ENCODE data around the gene GMDS.

The GMDS gene

GRCh38 chr6:2020909-2021308 lies 224.5 kb downstream of the GMDS start:
- peak overlapping the region; percentile 72 for H3K27ac ChIP-seq
- peak; percentile 36 for DNase-seq (ENCODE audit: low read depth, low spot score)

GRCh38 chr6:2019051-2019450 lies 226.4 kb downstream of the GMDS start:
- DNase-seq (ENCODE audit: low read depth, low spot score), result no peak
- no peak overlapping the region for H3K27ac ChIP-seq

- H3K27ac ChIP-seq, result no peak overlapping the region
- DNase-seq (ENCODE audit: low read depth, low spot score), result no peak
These were observed 229.4 kb downstream of the GMDS start for GRCh38 chr6:2016040-2016439.

GRCh38 chr6:2008383-2008976 lies 236.9 kb downstream of the GMDS start:
- H3K27ac ChIP-seq, result peak overlapping the region; percentile 48
- DNase-seq (ENCODE audit: low read depth, low spot score), result no peak

GRCh38 chr6:2007165-2007564 lies 238.2 kb downstream of the GMDS start:
- DNase-seq (ENCODE audit: low read depth, low spot score), result no peak
- no peak overlapping the region for H3K27ac ChIP-seq

- no peak overlapping the region for H3K27ac ChIP-seq
- no peak for DNase-seq (ENCODE audit: low read depth, low spot score)
These were observed 240.5 kb downstream of the GMDS start for GRCh38 chr6:2004888-2005287.

- no peak for DNase-seq (ENCODE audit: low read depth, low spot score)
- H3K27ac ChIP-seq, result no peak overlapping the region
These were observed 244.4 kb downstream of the GMDS start for GRCh38 chr6:2000962-2001361.

- DNase-seq (ENCODE audit: low read depth, low spot score), result no peak
- H3K27ac ChIP-seq, result no peak overlapping the region
These were observed 247.7 kb downstream of the GMDS start for GRCh38 chr6:1997702-1998101.

GRCh38 chr6:1995636-1996035 lies 249.8 kb downstream of the GMDS start:
- no peak overlapping the region for H3K27ac ChIP-seq
- no peak for DNase-seq (ENCODE audit: low read depth, low spot score)

- H3K27ac ChIP-seq, result no peak overlapping the region
- no peak for DNase-seq (ENCODE audit: low read depth, low spot score)
These were observed 252.4 kb downstream of the GMDS start for GRCh38 chr6:1993042-1993441.

- no peak for DNase-seq (ENCODE audit: low read depth, low spot score)
These were observed 254.0 kb downstream of the GMDS start for GRCh38 chr6:1991332-1991878.

GRCh38 chr6:1988843-1989242 lies 256.6 kb downstream of the GMDS start:
- H3K27ac ChIP-seq, result no peak overlapping the region
- DNase-seq (ENCODE audit: low read depth, low spot score), result no peak

More at GRCh38 chr6:1991332-1991878, 254.0 kb downstream of the GMDS start:
- no peak overlapping the region for H3K27ac ChIP-seq

- no peak overlapping the region for H3K27ac ChIP-seq
- DNase-seq (ENCODE audit: low read depth, low spot score), result peak; percentile 31
These were observed 257.8 kb downstream of the GMDS start for GRCh38 chr6:1987640-1988039.

GRCh38 chr6:1986454-1987243 lies 258.8 kb downstream of the GMDS start:
- no peak for DNase-seq (ENCODE audit: low read depth, low spot score)

GRCh38 chr6:1984346-1984994 lies 260.9 kb downstream of the GMDS start:
- DNase-seq (ENCODE audit: low read depth, low spot score), result no peak
- no peak overlapping the region for H3K27ac ChIP-seq

More at GRCh38 chr6:1986454-1987243, 258.8 kb downstream of the GMDS start:
- no peak overlapping the region for H3K27ac ChIP-seq

GRCh38 chr6:1983850-1984249 lies 261.6 kb downstream of the GMDS start:
- DNase-seq (ENCODE audit: low read depth, low spot score), result no peak

GRCh38 chr6:1972962-1973361 lies 272.4 kb downstream of the GMDS start:
- H3K27ac ChIP-seq, result no peak overlapping the region
- DNase-seq (ENCODE audit: low read depth, low spot score), result no peak

More at GRCh38 chr6:1983850-1984249, 261.6 kb downstream of the GMDS start:
- H3K27ac ChIP-seq, result no peak overlapping the region

GRCh38 chr6:1971612-1972011 lies 273.8 kb downstream of the GMDS start:
- DNase-seq (ENCODE audit: low read depth, low spot score), result no peak
- H3K27ac ChIP-seq, result no peak overlapping the region

GRCh38 chr6:1970151-1970561 lies 275.2 kb downstream of the GMDS start:
- H3K27ac ChIP-seq, result no peak overlapping the region
- no peak for DNase-seq (ENCODE audit: low read depth, low spot score)

- no peak overlapping the region for H3K27ac ChIP-seq
- no peak for DNase-seq (ENCODE audit: low read depth, low spot score)
These were observed 278.7 kb downstream of the GMDS start for GRCh38 chr6:1966713-1967112.
